HUES64 (cell line): ENCODE results near the gene DAZAP1.
"Not testable (repeated sequence)": the region's sequence is repeated elsewhere in the genome, so short reads cannot be mapped to it uniquely, and the experiment has no call there.

Experiments used
- H3K27ac ChIP-seq: 2 replicates; pipeline ENCODE4 v1.7.0; 2013; ENCODE audit warnings: low read depth, low read length, inconsistent platforms
- H3K27me3 ChIP-seq: 2 replicates; pipeline ENCODE4 v1.6.1; 2013; ENCODE audit warnings: mild to moderate bottlenecking, low read length; ENCODE audit not compliant: insufficient read depth
- H3K36me3 ChIP-seq: 2 replicates; pipeline ENCODE4 v1.6.1; 2013; ENCODE audit warnings: mild to moderate bottlenecking, low read length; ENCODE audit not compliant: insufficient read depth
- H3K4me1 ChIP-seq: 2 replicates; pipeline ENCODE4 v1.6.1; 2013; ENCODE audit warnings: mild to moderate bottlenecking, low read length, moderate library complexity; ENCODE audit not compliant: insufficient read depth
- H3K4me3 ChIP-seq: 2 replicates; pipeline ENCODE4 v1.5.1; 2013; ENCODE audit warnings: mild to moderate bottlenecking, low read length, moderate library complexity
- H3K9ac ChIP-seq: 2 replicates; pipeline ENCODE4 v1.6.1; 2013; ENCODE audit warnings: mild to moderate bottlenecking, low read depth, low read length
- H3K9me3 ChIP-seq: 2 replicates; pipeline ENCODE4 v1.6.1; 2013; ENCODE audit warnings: low read depth, low read length; ENCODE audit not compliant: insufficient read depth
- WGBS: fragments of 150-250, 120-280 bp; methylation state at CpG from one replicate; pipeline ENCODE4 v1.1.7; 2013; ENCODE audit warnings: missing lambda C conversion rate; 5-methylcytosine and 5-hydroxymethylcytosine counted together

DAZAP1 gene

DNA sequence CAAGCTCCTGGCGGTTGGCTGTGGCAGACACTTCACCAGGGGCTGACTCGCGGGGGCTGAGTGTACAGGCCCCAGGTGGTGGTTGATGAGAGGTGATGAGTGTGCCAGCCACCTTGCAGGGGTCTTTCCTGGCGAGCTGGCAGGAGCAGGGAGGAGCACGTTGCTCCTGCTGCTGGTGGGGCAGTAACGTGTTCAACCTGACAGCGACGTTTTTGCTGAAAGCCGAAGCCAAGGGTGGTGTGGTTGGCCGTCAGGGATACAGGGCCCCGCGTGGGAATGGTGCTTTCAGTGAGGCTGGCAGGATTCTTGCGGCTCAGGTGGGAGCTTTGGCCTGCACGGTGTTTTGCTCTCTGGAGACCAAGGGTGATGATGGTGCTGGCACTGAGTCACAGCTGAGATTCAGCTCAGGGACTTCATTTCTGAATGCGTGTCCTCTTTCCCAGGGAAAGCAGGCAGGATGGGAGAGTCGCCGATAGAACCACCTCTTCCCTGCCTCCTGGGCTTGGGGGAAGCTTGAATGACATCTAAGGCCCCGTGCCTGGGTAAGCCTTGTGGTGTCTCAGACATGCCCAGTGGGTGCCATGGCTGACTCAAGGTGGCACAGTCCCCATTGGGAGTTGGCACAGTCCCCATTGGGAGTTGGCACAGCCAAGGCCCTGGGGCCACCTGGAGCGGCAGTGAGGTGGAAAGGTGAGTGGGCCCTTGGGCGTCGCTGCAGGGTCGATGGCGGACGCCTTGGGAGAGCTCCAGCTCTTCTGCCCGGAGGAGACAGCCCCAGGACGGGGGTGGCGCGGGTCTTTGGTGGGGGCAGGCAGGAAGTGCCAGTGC, 8.8 kb downstream of the DAZAP1 start:
- Histone ChIP-seq H3K36me3 (peaks cover 48% of the 10 kb centered on the region), H3K9ac (peak overlapping the region; percentile 33), H3K4me1 (peaks cover 11% of the 10 kb centered on the region), H3K27me3 (no peaks in the 10 kb centered on the region), H3K9me3 (no peaks in the 10 kb centered on the region), H3K4me3 (peak overlapping the region; percentile 27), H3K27ac (peak overlapping the region; percentile 69; the same call in 1 of the 2 replicates)
- 83% methylated on average over 28 of the region's 28 CpGs for WGBS

DNA sequence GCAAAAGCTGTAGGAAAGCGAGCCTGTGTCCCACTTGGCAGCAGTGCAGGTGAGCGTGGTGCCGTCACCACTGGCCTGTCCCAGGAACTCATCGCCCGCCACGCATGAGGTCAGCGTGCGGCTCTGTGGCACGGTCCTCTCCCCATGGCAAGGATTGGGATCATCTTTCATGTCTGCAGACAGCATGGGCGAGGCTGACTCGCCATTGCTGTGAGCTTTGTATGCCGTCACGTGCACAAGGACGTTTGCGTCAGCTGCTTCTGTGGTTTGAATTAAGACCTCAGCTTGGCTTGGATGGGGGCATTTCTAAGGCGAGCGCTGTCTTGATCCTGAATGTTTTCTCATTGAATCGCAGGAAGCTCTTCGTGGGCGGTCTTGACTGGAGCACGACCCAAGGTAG, 9.8 kb downstream of the DAZAP1 start:
- H3K27ac ChIP-seq = no peak overlapping the region
- 94% methylated on average over 21 of the region's 21 CpGs for WGBS

DNA sequence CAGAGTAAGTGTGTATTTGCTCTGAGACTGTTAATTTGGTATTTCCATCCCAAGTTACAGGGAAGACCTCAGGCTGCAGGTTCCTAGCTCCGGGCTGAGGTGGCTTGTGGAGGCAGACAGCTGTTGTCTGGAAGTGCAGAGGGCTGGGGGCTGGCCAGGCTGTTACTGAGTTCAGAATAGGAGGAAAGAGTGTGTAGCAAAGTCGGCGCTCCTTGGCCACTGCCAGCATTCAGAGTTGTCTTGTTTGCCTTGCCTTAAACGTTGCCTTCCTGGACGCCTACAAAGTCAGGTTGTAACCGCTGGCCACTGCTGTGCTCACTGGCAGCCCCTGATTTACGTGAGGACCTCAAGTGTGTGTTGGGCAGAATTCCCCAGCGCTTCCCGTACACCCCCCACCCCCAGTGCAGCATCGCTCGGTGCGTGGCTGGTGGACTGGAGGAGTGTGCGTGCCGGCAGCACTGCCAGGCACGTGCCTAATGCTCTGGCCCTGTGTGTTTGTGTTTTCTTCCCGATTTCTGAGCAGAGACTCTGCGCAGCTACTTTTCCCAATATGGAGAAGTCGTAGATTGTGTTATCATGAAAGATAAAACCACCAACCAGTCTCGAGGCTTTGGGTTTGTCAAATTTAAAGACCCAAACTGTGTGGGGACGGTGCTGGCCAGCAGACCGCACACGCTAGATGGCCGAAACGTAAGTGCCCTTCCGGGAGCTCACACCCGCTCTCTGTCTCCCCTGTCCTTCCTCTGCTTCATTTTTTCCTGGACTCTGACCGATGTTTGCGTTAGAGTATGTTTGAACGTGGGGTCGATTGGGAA, 10.5 kb downstream of the DAZAP1 start:
- WGBS = 93% methylated on average over 30 of the region's 30 CpGs
- Histone ChIP-seq H3K9ac (no peak overlapping the region), H3K36me3 (peaks cover 64% of the 10 kb centered on the region), H3K27ac (0 out of 2 replicates have a peak overlapping the region, but pooled peaks have one; percentile 13), H3K27me3 (no peaks in the 10 kb centered on the region), H3K4me3 (no peak overlapping the region), H3K9me3 (no peaks in the 10 kb centered on the region), H3K4me1 (peaks cover 11% of the 10 kb centered on the region)

More for the DNA sequence above, 9.8 kb downstream of the DAZAP1 start:
- no peak overlapping the region for H3K4me3 ChIP-seq
- peaks cover 57% of the 10 kb centered on the region for H3K36me3 ChIP-seq
- peaks cover 11% of the 10 kb centered on the region for H3K4me1 ChIP-seq
- H3K9me3 ChIP-seq = no peaks in the 10 kb centered on the region
- no peaks in the 10 kb centered on the region for H3K27me3 ChIP-seq
- H3K9ac ChIP-seq = no peak overlapping the region

DNA sequence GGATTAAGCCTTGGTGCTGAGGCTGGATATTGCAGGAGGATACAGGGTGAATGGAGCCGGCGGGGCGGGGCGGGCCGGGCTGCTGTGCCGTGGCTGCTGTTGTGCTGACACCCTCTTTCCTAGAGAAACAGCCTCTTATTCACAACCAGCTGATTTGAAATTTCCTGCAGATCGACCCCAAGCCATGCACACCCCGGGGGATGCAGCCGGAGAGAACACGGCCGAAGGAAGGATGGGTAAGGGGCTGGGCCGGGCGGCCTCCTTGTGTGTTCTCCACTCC, 11.1 kb downstream of the DAZAP1 start:
- no peak overlapping the region for H3K27ac ChIP-seq
- no peak overlapping the region for H3K4me3 ChIP-seq
- H3K9ac ChIP-seq = no peak overlapping the region
- peaks cover 64% of the 10 kb centered on the region for H3K36me3 ChIP-seq
- 94% methylated on average over 13 of the region's 13 CpGs for WGBS
- no peaks in the 10 kb centered on the region for H3K9me3 ChIP-seq
- H3K4me1 ChIP-seq = peaks cover 11% of the 10 kb centered on the region
- H3K27me3 ChIP-seq = no peaks in the 10 kb centered on the region

DNA sequence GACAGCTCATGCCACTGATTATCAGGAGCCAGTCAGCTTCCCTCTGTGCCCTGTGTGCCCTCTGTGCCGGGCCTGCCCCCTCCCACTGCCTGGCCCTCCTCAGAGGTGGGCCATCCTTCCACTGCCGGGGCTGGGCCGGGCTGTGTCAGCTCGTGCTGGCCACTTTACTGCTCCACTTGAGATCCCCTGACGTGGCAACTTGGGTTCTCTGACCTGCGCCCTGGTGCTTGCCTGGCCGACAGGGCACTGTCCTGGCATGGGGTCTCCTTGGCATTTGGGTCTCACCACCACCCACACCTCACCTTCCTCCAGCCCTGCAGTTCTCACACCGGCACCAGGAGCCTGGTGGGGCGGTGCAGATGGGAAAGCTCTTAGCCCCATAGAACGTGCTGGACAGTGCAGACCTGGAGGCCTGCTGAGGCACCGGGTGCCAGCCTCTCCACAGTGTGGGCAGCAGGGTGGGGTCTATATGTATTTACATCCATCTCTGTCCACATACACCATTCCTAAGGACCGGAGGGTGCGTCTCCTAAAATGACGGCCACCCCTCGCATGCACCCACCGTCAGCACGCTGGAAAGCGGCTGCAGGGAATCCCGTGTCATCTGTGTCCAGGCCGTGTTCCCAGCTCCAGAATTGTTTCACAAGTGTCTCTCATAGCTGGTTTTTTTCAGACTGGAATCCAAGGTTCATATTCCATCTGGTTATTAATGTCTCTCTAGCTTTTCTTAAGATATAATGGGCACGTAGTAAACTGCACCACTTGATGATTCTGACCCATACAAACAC, 11.8 kb downstream of the DAZAP1 start:
- 97% methylated on average over 21 of the region's 21 CpGs for WGBS
- no peak overlapping the region for H3K4me3 ChIP-seq
- no peak overlapping the region for H3K27ac ChIP-seq
- no peaks in the 10 kb centered on the region for H3K27me3 ChIP-seq
- peaks cover 68% of the 10 kb centered on the region for H3K36me3 ChIP-seq
- H3K9ac ChIP-seq = no peak overlapping the region
- H3K9me3 ChIP-seq = no peaks in the 10 kb centered on the region
- H3K4me1 ChIP-seq = peaks cover 11% of the 10 kb centered on the region

DNA sequence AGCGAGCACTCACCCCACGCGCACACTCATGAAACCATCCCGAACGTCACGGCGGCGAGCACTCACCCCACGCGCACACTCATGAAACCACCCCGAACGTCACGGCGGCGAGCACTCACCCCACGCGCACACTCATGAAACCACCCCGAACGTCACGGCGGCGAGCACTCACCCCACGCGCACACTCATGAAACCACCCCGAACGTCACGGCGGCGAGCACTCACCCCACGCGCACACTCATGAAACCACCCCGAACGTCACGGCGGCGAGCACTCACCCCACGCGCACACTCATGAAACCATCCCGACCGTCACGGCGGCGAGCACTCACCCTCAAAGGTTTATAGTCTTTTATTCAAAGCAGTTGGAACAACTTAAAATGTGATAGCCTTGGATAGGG, 12.7 kb downstream of the DAZAP1 start:
- H3K36me3 ChIP-seq = peaks cover 77% of the 10 kb centered on the region
- not testable (repeated sequence) for H3K27me3 ChIP-seq, H3K4me3 ChIP-seq, H3K9me3 ChIP-seq, H3K9ac ChIP-seq, H3K27ac ChIP-seq
- 97% methylated on average over 22 of the region's 43 CpGs for WGBS
- peaks cover 11% of the 10 kb centered on the region for H3K4me1 ChIP-seq

DNA sequence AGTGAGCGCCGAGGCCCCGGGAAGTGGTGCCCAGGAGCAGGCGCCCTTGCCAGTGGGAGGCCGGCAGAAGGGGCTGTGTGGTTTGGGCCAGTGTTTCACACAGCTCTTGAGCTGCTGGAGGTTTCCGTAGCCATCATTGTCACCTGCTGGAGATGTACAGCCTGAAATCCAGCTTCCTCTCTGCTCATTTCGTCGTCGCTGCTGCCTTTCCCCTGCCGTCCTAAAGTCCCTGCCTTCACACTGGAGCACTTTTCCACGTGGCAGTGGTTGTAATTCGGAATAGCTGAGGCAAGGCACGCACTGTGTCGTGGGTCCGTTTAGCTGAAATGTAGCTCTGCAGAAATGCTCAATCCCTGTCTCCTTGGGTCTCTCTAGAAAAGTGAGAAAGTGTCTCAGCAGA, 13.2 kb downstream of the DAZAP1 start:
- 94% methylated on average over 15 of the region's 15 CpGs for WGBS
- Histone ChIP-seq H3K4me3 (no peak overlapping the region), H3K9me3 (no peaks in the 10 kb centered on the region), H3K36me3 (peaks cover 82% of the 10 kb centered on the region), H3K4me1 (peaks cover 9% of the 10 kb centered on the region), H3K27ac (no peak overlapping the region), H3K27me3 (no peaks in the 10 kb centered on the region), H3K9ac (no peak overlapping the region)

DNA sequence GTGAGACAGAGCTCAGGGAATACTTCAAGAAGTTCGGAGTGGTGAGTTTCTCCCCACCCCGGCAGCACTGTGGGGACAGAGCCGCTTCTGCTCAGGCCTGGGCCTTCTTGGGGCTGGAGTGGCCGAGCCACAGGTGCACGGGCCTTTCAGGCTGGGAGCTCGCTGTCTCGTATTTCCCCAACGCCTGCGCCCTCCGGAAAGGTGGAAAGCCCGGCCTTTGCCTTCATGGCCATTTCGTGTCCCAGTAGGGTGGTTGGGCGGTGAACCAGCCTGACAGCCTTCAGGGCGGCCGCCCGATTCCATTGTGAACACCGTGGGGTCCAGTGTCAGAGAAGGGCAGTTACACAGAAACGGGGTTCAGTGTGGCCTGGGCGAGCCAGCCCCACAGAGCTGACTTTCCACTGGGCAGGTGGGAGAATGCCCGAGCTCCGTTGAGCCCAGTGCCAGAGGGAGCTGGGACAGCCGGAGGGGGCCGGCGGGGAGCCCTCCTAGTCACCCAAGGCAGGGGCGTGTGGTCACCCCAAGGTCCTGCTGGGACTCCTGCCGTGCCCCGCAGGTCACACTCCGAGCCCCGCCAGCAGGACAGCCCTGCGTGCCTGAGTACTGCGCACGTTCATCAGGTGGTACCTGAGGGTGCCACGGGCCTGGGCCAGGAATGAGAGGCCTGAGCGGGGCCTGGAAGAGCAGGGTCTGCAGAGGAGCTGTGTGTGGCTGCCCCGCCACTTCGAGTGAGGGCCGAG, 14.0 kb downstream of the DAZAP1 start:
- H3K27me3 ChIP-seq = no peaks in the 10 kb centered on the region
- peaks cover 1% of the 10 kb centered on the region for H3K4me1 ChIP-seq
- peaks cover 90% of the 10 kb centered on the region for H3K36me3 ChIP-seq
- no peak overlapping the region for H3K27ac ChIP-seq
- H3K4me3 ChIP-seq = no peak overlapping the region
- H3K9ac ChIP-seq = no peak overlapping the region
- H3K9me3 ChIP-seq = no peaks in the 10 kb centered on the region
- WGBS = 95% methylated on average over 37 of the region's 37 CpGs

DNA sequence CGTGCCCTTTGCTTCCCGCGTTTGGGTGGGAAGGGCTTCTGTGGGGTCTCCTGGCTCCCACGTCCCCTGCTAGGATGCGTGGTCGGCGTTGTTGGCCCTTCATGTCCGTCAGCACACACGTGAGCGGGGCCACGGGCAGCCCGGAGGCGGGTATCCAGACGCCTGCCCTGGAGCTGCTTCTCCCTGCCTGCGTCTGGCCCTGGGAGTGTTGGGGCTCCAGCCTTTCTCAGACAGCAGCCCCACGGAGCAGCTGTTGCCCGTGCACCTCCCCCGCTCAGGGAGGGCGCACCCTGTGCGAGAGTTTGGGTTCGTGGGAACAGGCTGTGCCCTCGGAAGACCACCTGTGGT, 14.5 kb downstream of the DAZAP1 start:
- WGBS = 93% methylated on average over 22 of the region's 22 CpGs
- H3K27ac ChIP-seq = no peak overlapping the region
- H3K36me3 ChIP-seq = peaks cover 95% of the 10 kb centered on the region

DNA sequence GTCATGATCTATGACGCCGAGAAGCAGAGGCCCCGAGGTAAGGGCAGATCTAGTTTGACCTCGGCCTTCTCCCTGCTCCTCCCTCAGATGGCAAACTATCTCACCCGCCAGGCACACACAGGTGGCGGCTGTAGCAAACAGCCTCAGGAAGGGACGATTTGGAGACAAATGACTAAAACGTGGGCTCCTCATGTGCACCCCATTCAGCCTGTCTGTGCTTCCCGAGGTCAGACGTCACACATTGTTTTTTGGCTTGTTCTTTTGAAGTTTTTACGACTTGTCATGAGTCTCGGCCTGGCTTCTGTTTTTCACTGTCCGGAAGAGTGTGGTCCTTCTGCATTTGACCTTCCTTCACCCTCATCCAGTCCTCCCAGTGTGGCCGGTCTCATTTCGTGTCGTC, 15.0 kb downstream of the DAZAP1 start:
- Histone ChIP-seq H3K27ac (no peak overlapping the region), H3K9ac (no peak overlapping the region), H3K9me3 (no peaks in the 10 kb centered on the region), H3K27me3 (no peaks in the 10 kb centered on the region), H3K36me3 (peaks cover 96% of the 10 kb centered on the region), H3K4me1 (no peaks in the 10 kb centered on the region), H3K4me3 (no peak overlapping the region)
- WGBS = 94% methylated on average over 16 of the region's 16 CpGs

More for the DNA sequence above, 14.5 kb downstream of the DAZAP1 start:
- Histone ChIP-seq H3K4me3 (no peak overlapping the region), H3K9me3 (no peaks in the 10 kb centered on the region), H3K27me3 (no peaks in the 10 kb centered on the region), H3K9ac (no peak overlapping the region), H3K4me1 (no peaks in the 10 kb centered on the region)
